HEK293 (cell line): ENCODE data around the gene TMEM14C.

ENCODE experiments used
- HOXC10 ChIP-seq: sonication (generic); formaldehyde crosslinking; IDR thresholded peaks from 2 replicates; pipeline ENCODE4 v1.8.1; 2023; ENCODE audit warnings: mild to moderate bottlenecking, missing genetic modification reagents
- OSR2 ChIP-seq: fragments of 450-650 bp; formaldehyde crosslinking; IDR thresholded peaks from 2 replicates; pipeline ENCODE4 v1.5.1; 2016; ENCODE audit warnings: missing biosample characterization, missing genetic modification characterization
- ZEB2 ChIP-seq: fragments of 450-650 bp; formaldehyde crosslinking; IDR thresholded peaks from 2 replicates; pipeline ENCODE4 v1.5.1; 2016; ENCODE audit warnings: missing biosample characterization, missing genetic modification characterization
- ZNF146 ChIP-seq: fragments of 450-650 bp; formaldehyde crosslinking; IDR thresholded peaks from 2 replicates; pipeline ENCODE4 v1.5.1; 2016; ENCODE audit warnings: missing biosample characterization, missing genetic modification characterization
- ZNF214 ChIP-seq: fragments of 450-650 bp; formaldehyde crosslinking; IDR thresholded peaks from 2 replicates; pipeline ENCODE4 v1.5.1; 2017; ENCODE audit warnings: missing biosample characterization, mild to moderate bottlenecking, missing genetic modification characterization, borderline replicate concordance
- ZNF24 ChIP-seq: fragments of 450-650 bp; formaldehyde crosslinking; IDR thresholded peaks from 2 replicates; pipeline ENCODE4 v1.5.1; 2016; ENCODE audit warnings: missing biosample characterization, missing genetic modification characterization
- ZNF248 ChIP-seq: fragments of 450-650 bp; formaldehyde crosslinking; IDR thresholded peaks from 2 replicates; pipeline ENCODE4 v1.5.1; 2017; ENCODE audit warnings: missing biosample characterization, missing genetic modification characterization
- ZNF558 ChIP-seq: fragments of 450-650 bp; formaldehyde crosslinking; IDR thresholded peaks from 2 replicates; pipeline ENCODE4 v1.5.1; 2016; ENCODE audit warnings: missing biosample characterization, missing genetic modification characterization
- ZNF610 ChIP-seq: fragments of 450-650 bp; formaldehyde crosslinking; IDR thresholded peaks from 2 replicates; pipeline ENCODE4 v1.5.1; 2016; ENCODE audit warnings: missing biosample characterization, missing genetic modification characterization, borderline replicate concordance
- ZNF626 ChIP-seq: fragments of 450-650 bp; sonication (Bioruptor Pico); formaldehyde crosslinking; IDR thresholded peaks from 2 replicates; pipeline ENCODE4 v1.5.1; 2018; ENCODE audit warnings: missing biosample characterization, missing genetic modification characterization, inconsistent platforms
- ZNF777 ChIP-seq: fragments of 450-650 bp; formaldehyde crosslinking; IDR thresholded peaks from 2 replicates; pipeline ENCODE4 v1.5.1; 2017; ENCODE audit warnings: missing biosample characterization, missing genetic modification characterization, borderline replicate concordance
- ZXDB ChIP-seq: fragments of 450-650 bp; formaldehyde crosslinking; IDR thresholded peaks from 2 replicates; pipeline ENCODE4 v1.5.1; 2016; ENCODE audit warnings: missing biosample characterization, missing genetic modification characterization
- TF ChIP-seq, protein P1 (sequence below): fragments of 450-650 bp; formaldehyde crosslinking; IDR thresholded peaks from 2 replicates; pipeline ENCODE4 v1.5.1; 2016; ENCODE audit warnings: missing biosample characterization, missing genetic modification characterization
- TF ChIP-seq, protein P2 (sequence below): fragments of 450-650 bp; formaldehyde crosslinking; IDR thresholded peaks from 2 replicates; pipeline ENCODE4 v1.5.1; 2017; ENCODE audit warnings: missing biosample characterization, missing genetic modification characterization
- TF ChIP-seq, protein P3 (sequence below): fragments of 450-650 bp; formaldehyde crosslinking; IDR thresholded peaks from 2 replicates; pipeline ENCODE4 v1.5.1; 2016; ENCODE audit warnings: missing biosample characterization, missing genetic modification characterization, borderline replicate concordance
- TF ChIP-seq, protein P4 (sequence below): fragments of 450-650 bp; formaldehyde crosslinking; IDR thresholded peaks from 2 replicates; pipeline ENCODE4 v1.5.1; 2016; ENCODE audit warnings: missing biosample characterization, missing genetic modification characterization
- TF ChIP-seq, protein P5 (sequence below): fragments of 450-650 bp; formaldehyde crosslinking; IDR thresholded peaks from 2 replicates; pipeline ENCODE4 v1.5.1; 2017; ENCODE audit warnings: missing biosample characterization, mild to moderate bottlenecking, missing genetic modification characterization, moderate library complexity
- TF ChIP-seq, protein P6 (sequence below): fragments of 450-650 bp; formaldehyde crosslinking; IDR thresholded peaks from 2 replicates; pipeline ENCODE4 v1.5.1; 2016; ENCODE audit warnings: missing biosample characterization, missing genetic modification characterization
- TF ChIP-seq, protein P7 (sequence below): fragments of 450-650 bp; formaldehyde crosslinking; IDR thresholded peaks from 2 replicates; pipeline ENCODE4 v1.5.1; 2017; ENCODE audit warnings: missing biosample characterization, missing genetic modification characterization
- TF ChIP-seq, protein P8 (sequence below): fragments of 450-650 bp; formaldehyde crosslinking; IDR thresholded peaks from 2 replicates; pipeline ENCODE4 v1.5.1; 2016; ENCODE audit warnings: missing biosample characterization, missing genetic modification characterization, low read depth

The TMEM14C gene

DNA sequence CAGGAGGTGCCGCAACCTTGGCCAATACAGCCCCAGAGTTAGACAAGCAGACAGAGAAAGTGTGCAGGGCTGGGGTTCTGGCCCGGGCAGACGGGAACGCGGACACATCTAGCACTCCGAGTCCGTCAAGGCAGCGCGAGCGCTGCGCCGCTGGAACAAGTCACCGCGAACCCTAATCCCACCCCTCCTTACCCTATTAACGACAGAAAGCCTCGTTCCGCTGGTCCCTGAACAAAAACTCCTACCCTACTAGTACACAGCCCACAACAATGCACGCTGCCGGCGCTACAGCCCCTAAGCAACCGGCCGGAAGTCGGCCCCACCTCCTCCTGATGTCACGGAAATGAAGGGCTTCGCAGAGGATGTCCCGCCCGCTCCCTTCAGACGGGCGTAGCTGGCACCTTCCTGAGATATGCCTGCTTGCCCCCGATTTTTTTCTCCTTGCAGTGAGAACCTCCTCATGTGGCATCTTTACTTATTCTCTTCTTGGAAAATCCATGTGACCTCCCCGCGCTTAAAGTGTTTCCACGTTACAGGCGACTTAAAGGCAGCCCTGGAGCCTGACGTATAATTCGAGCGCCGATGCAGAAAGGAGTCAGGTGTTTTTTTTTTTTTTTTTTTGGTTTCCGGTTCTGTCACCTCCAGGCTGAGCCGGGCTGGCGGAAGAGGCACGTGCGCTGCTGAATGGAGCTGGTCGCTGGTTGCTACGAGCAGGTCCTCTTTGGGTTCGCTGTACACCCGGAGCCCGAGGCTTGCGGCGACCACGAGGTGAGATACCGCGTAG, 28.4 kb upstream of the TMEM14C start, which contains the start of the genes C6orf52 and PAK1IP1 (continued):
- TF ChIP-seq, protein P1, sequence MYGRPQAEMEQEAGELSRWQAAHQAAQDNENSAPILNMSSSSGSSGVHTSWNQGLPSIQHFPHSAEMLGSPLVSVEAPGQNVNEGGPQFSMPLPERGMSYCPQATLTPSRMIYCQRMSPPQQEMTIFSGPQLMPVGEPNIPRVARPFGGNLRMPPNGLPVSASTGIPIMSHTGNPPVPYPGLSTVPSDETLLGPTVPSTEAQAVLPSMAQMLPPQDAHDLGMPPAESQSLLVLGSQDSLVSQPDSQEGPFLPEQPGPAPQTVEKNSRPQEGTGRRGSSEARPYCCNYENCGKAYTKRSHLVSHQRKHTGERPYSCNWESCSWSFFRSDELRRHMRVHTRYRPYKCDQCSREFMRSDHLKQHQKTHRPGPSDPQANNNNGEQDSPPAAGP (tag by site-specific recombination), result peak; percentile 80; the same call in 1 of the 2 replicates
- TF ChIP-seq ZNF558 (tag by site-specific recombination) (peak; percentile 87), HOXC10 (CRISPR knock-in tag) (no peak), ZNF610 (tag by site-specific recombination) (peak; percentile 85), ZNF777 (tag by site-specific recombination) (peak; percentile 47; the same call in 1 of the 2 replicates), ZXDB (tag by site-specific recombination) (peak; percentile 97), ZNF248 (no peak), ZEB2 (tag by site-specific recombination) (peak; percentile 93), ZNF214 (tag by site-specific recombination) (no peak), ZNF626 (tag by site-specific recombination) (no peak), OSR2 (tag by site-specific recombination) (0 out of 2 replicates have a peak, but pooled peaks have one; percentile 9), ZNF146 (no peak), ZNF24 (tag by site-specific recombination) (peak; percentile 83; the same call in 1 of the 2 replicates)
- TF ChIP-seq, protein P2, sequence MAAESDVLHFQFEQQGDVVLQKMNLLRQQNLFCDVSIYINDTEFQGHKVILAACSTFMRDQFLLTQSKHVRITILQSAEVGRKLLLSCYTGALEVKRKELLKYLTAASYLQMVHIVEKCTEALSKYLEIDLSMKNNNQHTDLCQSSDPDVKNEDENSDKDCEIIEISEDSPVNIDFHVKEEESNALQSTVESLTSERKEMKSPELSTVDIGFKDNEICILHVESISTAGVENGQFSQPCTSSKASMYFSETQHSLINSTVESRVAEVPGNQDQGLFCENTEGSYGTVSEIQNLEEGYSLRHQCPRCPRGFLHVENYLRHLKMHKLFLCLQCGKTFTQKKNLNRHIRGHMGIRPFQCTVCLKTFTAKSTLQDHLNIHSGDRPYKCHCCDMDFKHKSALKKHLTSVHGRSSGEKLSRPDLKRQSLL (tag by site-specific recombination), result no peak
- TF ChIP-seq, protein P3, sequence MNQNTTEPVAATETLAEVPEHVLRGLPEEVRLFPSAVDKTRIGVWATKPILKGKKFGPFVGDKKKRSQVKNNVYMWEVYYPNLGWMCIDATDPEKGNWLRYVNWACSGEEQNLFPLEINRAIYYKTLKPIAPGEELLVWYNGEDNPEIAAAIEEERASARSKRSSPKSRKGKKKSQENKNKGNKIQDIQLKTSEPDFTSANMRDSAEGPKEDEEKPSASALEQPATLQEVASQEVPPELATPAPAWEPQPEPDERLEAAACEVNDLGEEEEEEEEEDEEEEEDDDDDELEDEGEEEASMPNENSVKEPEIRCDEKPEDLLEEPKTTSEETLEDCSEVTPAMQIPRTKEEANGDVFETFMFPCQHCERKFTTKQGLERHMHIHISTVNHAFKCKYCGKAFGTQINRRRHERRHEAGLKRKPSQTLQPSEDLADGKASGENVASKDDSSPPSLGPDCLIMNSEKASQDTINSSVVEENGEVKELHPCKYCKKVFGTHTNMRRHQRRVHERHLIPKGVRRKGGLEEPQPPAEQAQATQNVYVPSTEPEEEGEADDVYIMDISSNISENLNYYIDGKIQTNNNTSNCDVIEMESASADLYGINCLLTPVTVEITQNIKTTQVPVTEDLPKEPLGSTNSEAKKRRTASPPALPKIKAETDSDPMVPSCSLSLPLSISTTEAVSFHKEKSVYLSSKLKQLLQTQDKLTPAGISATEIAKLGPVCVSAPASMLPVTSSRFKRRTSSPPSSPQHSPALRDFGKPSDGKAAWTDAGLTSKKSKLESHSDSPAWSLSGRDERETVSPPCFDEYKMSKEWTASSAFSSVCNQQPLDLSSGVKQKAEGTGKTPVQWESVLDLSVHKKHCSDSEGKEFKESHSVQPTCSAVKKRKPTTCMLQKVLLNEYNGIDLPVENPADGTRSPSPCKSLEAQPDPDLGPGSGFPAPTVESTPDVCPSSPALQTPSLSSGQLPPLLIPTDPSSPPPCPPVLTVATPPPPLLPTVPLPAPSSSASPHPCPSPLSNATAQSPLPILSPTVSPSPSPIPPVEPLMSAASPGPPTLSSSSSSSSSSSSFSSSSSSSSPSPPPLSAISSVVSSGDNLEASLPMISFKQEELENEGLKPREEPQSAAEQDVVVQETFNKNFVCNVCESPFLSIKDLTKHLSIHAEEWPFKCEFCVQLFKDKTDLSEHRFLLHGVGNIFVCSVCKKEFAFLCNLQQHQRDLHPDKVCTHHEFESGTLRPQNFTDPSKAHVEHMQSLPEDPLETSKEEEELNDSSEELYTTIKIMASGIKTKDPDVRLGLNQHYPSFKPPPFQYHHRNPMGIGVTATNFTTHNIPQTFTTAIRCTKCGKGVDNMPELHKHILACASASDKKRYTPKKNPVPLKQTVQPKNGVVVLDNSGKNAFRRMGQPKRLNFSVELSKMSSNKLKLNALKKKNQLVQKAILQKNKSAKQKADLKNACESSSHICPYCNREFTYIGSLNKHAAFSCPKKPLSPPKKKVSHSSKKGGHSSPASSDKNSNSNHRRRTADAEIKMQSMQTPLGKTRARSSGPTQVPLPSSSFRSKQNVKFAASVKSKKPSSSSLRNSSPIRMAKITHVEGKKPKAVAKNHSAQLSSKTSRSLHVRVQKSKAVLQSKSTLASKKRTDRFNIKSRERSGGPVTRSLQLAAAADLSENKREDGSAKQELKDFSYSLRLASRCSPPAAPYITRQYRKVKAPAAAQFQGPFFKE (tag by site-specific recombination), result no peak
- TF ChIP-seq, protein P4, sequence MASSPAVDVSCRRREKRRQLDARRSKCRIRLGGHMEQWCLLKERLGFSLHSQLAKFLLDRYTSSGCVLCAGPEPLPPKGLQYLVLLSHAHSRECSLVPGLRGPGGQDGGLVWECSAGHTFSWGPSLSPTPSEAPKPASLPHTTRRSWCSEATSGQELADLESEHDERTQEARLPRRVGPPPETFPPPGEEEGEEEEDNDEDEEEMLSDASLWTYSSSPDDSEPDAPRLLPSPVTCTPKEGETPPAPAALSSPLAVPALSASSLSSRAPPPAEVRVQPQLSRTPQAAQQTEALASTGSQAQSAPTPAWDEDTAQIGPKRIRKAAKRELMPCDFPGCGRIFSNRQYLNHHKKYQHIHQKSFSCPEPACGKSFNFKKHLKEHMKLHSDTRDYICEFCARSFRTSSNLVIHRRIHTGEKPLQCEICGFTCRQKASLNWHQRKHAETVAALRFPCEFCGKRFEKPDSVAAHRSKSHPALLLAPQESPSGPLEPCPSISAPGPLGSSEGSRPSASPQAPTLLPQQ (tag by site-specific recombination), result peak; percentile 86
- TF ChIP-seq, protein P5, sequence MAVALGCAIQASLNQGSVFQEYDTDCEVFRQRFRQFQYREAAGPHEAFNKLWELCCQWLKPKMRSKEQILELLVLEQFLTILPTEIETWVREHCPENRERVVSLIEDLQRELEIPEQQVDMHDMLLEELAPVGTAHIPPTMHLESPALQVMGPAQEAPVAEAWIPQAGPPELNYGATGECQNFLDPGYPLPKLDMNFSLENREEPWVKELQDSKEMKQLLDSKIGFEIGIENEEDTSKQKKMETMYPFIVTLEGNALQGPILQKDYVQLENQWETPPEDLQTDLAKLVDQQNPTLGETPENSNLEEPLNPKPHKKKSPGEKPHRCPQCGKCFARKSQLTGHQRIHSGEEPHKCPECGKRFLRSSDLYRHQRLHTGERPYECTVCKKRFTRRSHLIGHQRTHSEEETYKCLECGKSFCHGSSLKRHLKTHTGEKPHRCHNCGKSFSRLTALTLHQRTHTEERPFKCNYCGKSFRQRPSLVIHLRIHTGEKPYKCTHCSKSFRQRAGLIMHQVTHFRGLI (tag by site-specific recombination), result peak; percentile 71; the same call in 1 of the 2 replicates
- TF ChIP-seq, protein P6, sequence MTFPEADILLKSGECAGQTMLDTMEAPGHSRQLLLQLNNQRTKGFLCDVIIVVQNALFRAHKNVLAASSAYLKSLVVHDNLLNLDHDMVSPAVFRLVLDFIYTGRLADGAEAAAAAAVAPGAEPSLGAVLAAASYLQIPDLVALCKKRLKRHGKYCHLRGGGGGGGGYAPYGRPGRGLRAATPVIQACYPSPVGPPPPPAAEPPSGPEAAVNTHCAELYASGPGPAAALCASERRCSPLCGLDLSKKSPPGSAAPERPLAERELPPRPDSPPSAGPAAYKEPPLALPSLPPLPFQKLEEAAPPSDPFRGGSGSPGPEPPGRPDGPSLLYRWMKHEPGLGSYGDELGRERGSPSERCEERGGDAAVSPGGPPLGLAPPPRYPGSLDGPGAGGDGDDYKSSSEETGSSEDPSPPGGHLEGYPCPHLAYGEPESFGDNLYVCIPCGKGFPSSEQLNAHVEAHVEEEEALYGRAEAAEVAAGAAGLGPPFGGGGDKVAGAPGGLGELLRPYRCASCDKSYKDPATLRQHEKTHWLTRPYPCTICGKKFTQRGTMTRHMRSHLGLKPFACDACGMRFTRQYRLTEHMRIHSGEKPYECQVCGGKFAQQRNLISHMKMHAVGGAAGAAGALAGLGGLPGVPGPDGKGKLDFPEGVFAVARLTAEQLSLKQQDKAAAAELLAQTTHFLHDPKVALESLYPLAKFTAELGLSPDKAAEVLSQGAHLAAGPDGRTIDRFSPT (tag by site-specific recombination), result peak; percentile 84
- TF ChIP-seq, protein P7, sequence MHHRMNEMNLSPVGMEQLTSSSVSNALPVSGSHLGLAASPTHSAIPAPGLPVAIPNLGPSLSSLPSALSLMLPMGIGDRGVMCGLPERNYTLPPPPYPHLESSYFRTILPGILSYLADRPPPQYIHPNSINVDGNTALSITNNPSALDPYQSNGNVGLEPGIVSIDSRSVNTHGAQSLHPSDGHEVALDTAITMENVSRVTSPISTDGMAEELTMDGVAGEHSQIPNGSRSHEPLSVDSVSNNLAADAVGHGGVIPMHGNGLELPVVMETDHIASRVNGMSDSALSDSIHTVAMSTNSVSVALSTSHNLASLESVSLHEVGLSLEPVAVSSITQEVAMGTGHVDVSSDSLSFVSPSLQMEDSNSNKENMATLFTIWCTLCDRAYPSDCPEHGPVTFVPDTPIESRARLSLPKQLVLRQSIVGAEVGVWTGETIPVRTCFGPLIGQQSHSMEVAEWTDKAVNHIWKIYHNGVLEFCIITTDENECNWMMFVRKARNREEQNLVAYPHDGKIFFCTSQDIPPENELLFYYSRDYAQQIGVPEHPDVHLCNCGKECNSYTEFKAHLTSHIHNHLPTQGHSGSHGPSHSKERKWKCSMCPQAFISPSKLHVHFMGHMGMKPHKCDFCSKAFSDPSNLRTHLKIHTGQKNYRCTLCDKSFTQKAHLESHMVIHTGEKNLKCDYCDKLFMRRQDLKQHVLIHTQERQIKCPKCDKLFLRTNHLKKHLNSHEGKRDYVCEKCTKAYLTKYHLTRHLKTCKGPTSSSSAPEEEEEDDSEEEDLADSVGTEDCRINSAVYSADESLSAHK (tag by site-specific recombination), result no peak; the same call in 1 of the 2 replicates
- TF ChIP-seq, protein P8, sequence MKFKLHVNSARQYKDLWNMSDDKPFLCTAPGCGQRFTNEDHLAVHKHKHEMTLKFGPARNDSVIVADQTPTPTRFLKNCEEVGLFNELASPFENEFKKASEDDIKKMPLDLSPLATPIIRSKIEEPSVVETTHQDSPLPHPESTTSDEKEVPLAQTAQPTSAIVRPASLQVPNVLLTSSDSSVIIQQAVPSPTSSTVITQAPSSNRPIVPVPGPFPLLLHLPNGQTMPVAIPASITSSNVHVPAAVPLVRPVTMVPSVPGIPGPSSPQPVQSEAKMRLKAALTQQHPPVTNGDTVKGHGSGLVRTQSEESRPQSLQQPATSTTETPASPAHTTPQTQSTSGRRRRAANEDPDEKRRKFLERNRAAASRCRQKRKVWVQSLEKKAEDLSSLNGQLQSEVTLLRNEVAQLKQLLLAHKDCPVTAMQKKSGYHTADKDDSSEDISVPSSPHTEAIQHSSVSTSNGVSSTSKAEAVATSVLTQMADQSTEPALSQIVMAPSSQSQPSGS (tag by site-specific recombination), result no peak; the same call in none of the 2 replicates
